GM19099 (cell line): ENCODE data around the gene SVOPL.

ENCODE experiments used
- POLR2A ChIP-seq: IDR thresholded peaks from 3 replicates; pipeline ENCODE4 v1.6.1; 2011; ENCODE audit warnings: low read depth; ENCODE audit not compliant: insufficient read length; ENCODE audit errors: extremely low read depth

Gene SVOPL

GRCh38 chr7:138667535-138668228 lies 33.5 kb downstream of the SVOPL start:
- no peak for TF ChIP-seq POLR2A

DNA sequence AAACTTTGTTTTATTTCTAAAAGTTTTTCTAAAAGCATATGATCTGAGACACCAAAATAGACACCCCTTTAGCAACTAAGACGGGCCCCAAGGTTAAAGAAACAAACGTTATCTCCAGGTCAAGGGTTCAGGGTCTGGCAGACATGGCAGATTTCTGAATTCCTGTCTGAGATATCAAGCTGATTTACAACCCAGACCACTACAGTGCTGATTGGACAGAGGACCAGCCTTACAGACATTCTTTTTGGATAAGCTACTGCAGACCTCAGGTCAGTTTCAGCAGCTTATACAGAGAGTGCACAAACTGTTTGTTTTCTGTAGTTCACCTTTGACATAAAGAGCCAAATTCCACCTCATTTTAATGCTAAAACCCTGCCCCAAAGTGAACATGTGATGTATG lies 34.8 kb downstream of the SVOPL start:
- no peak for TF ChIP-seq POLR2A

- no peak for TF ChIP-seq POLR2A
Observed at GRCh38 chr7:138665669-138666140, 35.5 kb downstream of the SVOPL start.

DNA sequence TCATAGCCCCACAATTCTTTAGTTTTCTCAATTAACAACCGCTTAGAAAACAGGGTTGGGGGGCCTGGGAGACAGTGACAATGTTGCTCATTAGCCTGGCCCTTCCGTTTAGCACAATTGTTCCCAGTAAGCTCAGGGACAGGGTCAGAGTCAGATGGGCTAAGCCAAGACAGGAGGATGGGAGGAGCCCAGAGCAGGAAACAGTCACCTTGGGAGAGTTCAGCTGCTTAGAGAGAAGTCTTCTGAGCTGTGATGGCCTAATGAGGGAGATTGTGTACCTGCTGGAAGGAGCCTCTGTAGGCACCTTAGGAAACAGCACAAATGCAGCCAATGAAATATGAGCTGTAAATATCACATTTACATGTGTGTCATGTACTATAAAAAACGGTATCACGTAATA lies 35.9 kb downstream of the SVOPL start:
- no peak for TF ChIP-seq POLR2A

DNA sequence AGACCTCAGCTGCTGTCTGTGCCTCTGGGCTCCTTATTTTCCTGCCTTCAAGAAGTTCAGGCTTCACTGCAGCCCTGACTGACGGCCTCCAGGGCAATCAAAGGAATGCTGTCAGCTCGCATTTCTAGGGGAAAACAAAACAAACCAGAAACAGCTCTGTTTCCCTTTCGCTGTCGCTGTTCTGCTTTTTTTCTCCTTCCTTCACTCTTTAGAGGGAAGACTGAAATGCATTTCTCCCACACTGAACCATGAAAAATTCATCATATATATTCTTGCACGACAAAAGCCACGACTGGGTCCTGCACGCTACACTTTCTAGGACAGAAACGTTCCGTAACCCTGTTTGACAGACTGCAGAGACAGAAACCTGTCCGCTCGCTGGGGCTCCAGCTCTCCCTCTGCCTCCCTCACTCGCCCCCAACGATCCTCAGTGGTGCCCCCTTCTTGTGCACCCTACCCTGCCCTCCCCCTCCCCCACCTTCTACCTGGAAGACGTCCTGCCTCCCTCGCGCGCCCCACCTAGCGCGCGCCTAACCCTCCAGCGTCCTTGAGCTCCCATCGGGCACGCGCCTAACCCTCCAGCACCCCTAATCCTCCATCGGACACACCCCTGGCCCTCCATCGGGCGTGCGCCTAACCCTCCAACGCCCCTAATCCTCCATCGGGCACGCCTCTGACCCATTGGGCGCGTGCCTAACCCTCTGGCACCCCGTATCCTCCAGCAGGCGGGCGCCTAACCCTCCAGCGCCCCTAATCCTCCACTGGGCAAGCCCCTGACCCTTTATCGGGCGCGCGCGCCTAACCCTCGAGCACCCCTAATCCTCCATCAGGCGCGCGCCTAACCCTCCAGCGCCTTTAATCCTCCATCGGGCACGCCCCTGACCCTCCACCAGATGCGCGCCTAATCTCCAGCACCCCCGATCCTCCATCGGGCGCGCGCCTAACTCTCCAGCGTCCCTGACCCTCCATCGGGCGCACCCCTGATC lies 37.1 kb downstream of the SVOPL start:
- no peak for TF ChIP-seq POLR2A

GRCh38 chr7:138662991-138663320 lies 38.2 kb downstream of the SVOPL start:
- TF ChIP-seq POLR2A = no peak

GRCh38 chr7:138662076-138662990 lies 38.8 kb downstream of the SVOPL start:
- TF ChIP-seq POLR2A = no peak

- no peak for TF ChIP-seq POLR2A
Observed at GRCh38 chr7:138661069-138661635, 40.0 kb downstream of the SVOPL start.

- no peak for TF ChIP-seq POLR2A
Observed at GRCh38 chr7:138658889-138659288, 42.3 kb downstream of the SVOPL start.

GRCh38 chr7:138657854-138658386 lies 43.2 kb downstream of the SVOPL start:
- TF ChIP-seq POLR2A = no peak

- no peak for TF ChIP-seq POLR2A
Observed at GRCh38 chr7:138656952-138657351, 44.2 kb downstream of the SVOPL start.

DNA sequence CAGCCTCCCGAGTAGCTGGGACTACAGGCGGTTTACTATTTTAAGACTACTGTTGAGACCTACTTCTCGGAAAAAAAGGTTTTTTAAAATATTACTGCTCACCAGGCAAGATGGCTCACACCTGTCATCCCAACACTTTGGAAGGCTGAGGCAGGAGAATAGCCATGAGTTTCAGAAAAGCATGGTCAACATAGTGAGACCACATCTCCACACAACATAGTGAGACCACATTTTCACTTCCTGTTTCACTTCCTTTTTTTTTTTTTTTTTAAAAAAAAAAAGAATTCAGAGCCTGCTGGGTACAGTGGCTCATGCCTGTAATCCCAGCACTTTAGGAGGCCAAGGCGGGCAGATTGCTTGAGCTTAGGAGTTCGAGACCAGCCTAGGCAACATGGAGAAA lies 46.5 kb downstream of the SVOPL start:
- TF ChIP-seq POLR2A = no peak

- TF ChIP-seq POLR2A = no peak
Observed at GRCh38 chr7:138649506-138649905, 51.7 kb downstream of the SVOPL start.

DNA sequence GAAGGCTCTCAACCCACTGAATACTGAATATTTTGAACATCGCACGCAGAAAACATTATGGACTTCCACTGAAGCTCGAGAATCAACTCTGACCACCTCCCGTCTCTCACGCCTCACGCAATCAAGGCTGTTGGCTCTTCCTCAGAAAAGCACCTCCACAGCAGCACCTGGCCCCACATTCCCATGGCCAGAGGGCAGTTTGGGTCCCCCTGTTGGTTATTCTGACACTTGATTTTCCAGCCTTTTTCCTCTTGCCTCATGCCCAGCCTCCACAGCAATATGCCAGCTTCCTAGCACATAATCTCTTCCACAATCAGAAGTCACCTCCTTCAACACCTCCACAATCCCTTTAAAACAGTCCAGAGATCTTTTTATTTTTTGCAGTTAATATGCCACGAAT lies 55.9 kb downstream of the SVOPL start:
- no peak for TF ChIP-seq POLR2A
